ENCODE results near the gene CER1.

- no peak for TF ChIP-seq POLR2A (IDR thresholded peaks at IDR 0.05)
- TF ChIP-seq, protein P1, sequence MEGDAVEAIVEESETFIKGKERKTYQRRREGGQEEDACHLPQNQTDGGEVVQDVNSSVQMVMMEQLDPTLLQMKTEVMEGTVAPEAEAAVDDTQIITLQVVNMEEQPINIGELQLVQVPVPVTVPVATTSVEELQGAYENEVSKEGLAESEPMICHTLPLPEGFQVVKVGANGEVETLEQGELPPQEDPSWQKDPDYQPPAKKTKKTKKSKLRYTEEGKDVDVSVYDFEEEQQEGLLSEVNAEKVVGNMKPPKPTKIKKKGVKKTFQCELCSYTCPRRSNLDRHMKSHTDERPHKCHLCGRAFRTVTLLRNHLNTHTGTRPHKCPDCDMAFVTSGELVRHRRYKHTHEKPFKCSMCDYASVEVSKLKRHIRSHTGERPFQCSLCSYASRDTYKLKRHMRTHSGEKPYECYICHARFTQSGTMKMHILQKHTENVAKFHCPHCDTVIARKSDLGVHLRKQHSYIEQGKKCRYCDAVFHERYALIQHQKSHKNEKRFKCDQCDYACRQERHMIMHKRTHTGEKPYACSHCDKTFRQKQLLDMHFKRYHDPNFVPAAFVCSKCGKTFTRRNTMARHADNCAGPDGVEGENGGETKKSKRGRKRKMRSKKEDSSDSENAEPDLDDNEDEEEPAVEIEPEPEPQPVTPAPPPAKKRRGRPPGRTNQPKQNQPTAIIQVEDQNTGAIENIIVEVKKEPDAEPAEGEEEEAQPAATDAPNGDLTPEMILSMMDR (IDR thresholded peaks at IDR 0.05) = no peak
Observed at GRCh38 chr9:14674630-14675029, 47.9 kb downstream of the CER1 start.

All from uterus (tissue), 2 donors.